Stomach (tissue), 9 donors: ENCODE results near the gene CSF3. TPM values are rescaled to one million over a fixed set of nuclear protein-coding genes. Genes with fewer than 3 reads are reported as not detected.
A peak's percentile ranks its signal among the peaks of the same experiment; 100 is the strongest.

Source experiments
- DNase-seq, 2 donors: peaks; one replicate each; pipeline versions ENCODE4 v3.0.0 to v3.0.0-alpha.2; 2013 to 2019
- H3K27ac ChIP-seq, 5 donors: fragments of 200-600 bp in 4 of 5; sonication (generic) in 4 of 5; one replicate each; pipeline ENCODE4 v1.5.1; 2013 to 2019; ENCODE audit warnings: mild to moderate bottlenecking in 1 of 5, moderate library complexity in 1 of 5
- H3K27me3 ChIP-seq, 3 donors: fragments of 200-600 bp; sonication (generic); one replicate each; pipeline ENCODE4 v1.5.1; 2017 to 2019; ENCODE audit warnings: mixed run types in 1 of 3
- H3K36me3 ChIP-seq, 4 donors: fragments of 200-600 bp; sonication (generic); 1 replicate in 3 of 4; 2 replicates in 1 of 4; pipeline ENCODE4 v1.5.1; 2016 to 2019
- H3K4me1 ChIP-seq, 4 donors: fragments of 200-600 bp; sonication (generic); one replicate each; pipeline ENCODE4 v1.5.1; 2016 to 2019
- H3K4me3 ChIP-seq, 4 donors: fragments of 200-600 bp; sonication (generic) in 3 of 4; one replicate each; pipeline ENCODE4 v1.5.1; 2016 to 2019; ENCODE audit warnings: mild to moderate bottlenecking in 1 of 4
- H3K9me3 ChIP-seq, 4 donors: fragments of 200-600 bp; sonication (generic); one replicate each; pipeline ENCODE4 v1.5.1; 2016 to 2019
- CTCF ChIP-seq, 7 experiments: fragments of 450-650 bp in 4 of 7; fragments of 200-600 bp in 3 of 7; sonication (generic) in 3 of 7; IDR thresholded peaks; one replicate each; pipeline ENCODE4 v1.5.1; 2016 to 2019; ENCODE audit warnings: antibody characterized with exemption in 7 of 7, control low read depth in 2 of 7, mild to moderate bottlenecking in 1 of 7
- EP300 ChIP-seq: sonication (generic); formaldehyde crosslinking; IDR thresholded peaks from one replicate; pipeline ENCODE4 v1.6.1; 2017; ENCODE audit warnings: antibody characterized with exemption
- POLR2A ChIP-seq, 4 donors: fragments of 450-650 bp; IDR thresholded peaks; one replicate each; pipeline ENCODE4 v1.6.1; 2016; ENCODE audit warnings: antibody characterized with exemption in 4 of 4, control low read depth in 2 of 4, mild to moderate bottlenecking in 1 of 4, moderate library complexity in 1 of 4
- POLR2AphosphoS5 ChIP-seq, 3 donors: sonication (generic); formaldehyde crosslinking; IDR thresholded peaks; one replicate each; pipeline ENCODE4 v1.6.1; 2016; ENCODE audit warnings: antibody characterized with exemption in 3 of 3
- WGBS, 5 donors: extraction: QIAGEN DNeasy Blood & Tissue Kit in 3 of 5; methylation state at CpG; one replicate each; pipeline versions ENCODE4 v1.1.5 to v1.1.7; 2013 to 2018; 5-methylcytosine and 5-hydroxymethylcytosine counted together
- intact Hi-C: fragments of 100-400 bp; cut with DNase I; formaldehyde crosslinking; loops from one replicate; pipeline ENCODE4 v1.15.1; 2023; ENCODE audit warnings: low total_unique reads
- polyA plus RNA-seq, 3 donors: library from polyadenylated mRNA; stranded (reverse); fragments of 200-250 nt; gene quantifications; one replicate each; pipeline ENCODE4 v1.2.3, GENCODE V29; 2013
- total RNA-seq, 5 donors: library from RNA; depleted of rRNA; stranded (reverse); fragments of >200 nt; gene quantifications; one replicate each; pipeline versions ENCODE4 v1.1.0 to v1.2.3, GENCODE V29; 2014 to 2016
- donor health status: healthy with polysubstance abuse.
- donor health status: Bipolar disorder and iron deficiency.
- donor health status: healthy.

Gene CSF3
- total and polyA plus RNA-seq, 8 donors = 0.55 to 16.2 (median 1.6) TPM; not detected in 2

GRCh38 chr17:40033339-40033738 is 18.1 kb downstream of the CSF3 start:
- 77 to 85% (median 79%) methylated on average over 8 of the region's 8 CpGs for WGBS, 5 donors
- Histone ChIP-seq H3K4me3 (no peak overlapping the region), H3K9me3 (no peaks in the 10 kb centered on the region), H3K27me3 (no peaks in the 10 kb centered on the region), H3K4me1 (peaks cover 11 to 32% (median 23%) of the 10 kb centered on the region in 4 donors), H3K27ac (peak overlapping the region in 3 of 5 donors; percentile 51 to 79 (median 73)), H3K36me3 (peaks cover 56 to 81% (median 78%) of the 10 kb centered on the region in 4 donors)
- TF ChIP-seq POLR2AphosphoS5 (IDR thresholded peaks at IDR 0.05) = no peak
- TF ChIP-seq CTCF (IDR thresholded peaks at IDR 0.05) = no peak
- no peak for TF ChIP-seq EP300
- TF ChIP-seq POLR2A (IDR thresholded peaks at IDR 0.05) = no peak
- no peak for DNase-seq
- intact Hi-C loops = loop anchor here (10.0 kb wide), 1 partner anchor 121 kb away; no protein-coding TSS in a partner anchor

- Histone ChIP-seq H3K9me3 (no peaks in the 10 kb centered on the region), H3K27me3 (no peaks in the 10 kb centered on the region), H3K4me1 (peaks cover 16 to 42% (median 29%) of the 10 kb centered on the region in 4 donors), H3K36me3 (peaks cover 44 to 68% (median 66%) of the 10 kb centered on the region in 4 donors), H3K4me3 (no peak overlapping the region), H3K27ac (peak overlapping the region in 1 of 5 donors; percentile 79)
- intact Hi-C loops = loop anchor here (10.0 kb wide), 1 partner anchor 120 kb away; no protein-coding TSS in a partner anchor
- TF ChIP-seq EP300 (no peak), POLR2A (IDR thresholded peaks at IDR 0.05) (no peak)
- 79 to 86% (median 82%) methylated on average over 4 to 8 of the region's 8 CpGs for WGBS, 5 donors
- no peak for DNase-seq
These were observed 19.4 kb downstream of the CSF3 start for GRCh38 chr17:40034426-40035161.

GRCh38 chr17:40035162-40035559 is 19.9 kb downstream of the CSF3 start:
- H3K27ac ChIP-seq = peak overlapping the region in 1 of 5 donors; percentile 79
- DNase-seq = peak in 1 of 2 donors; percentile 63
- H3K4me3 ChIP-seq = no peak overlapping the region
- H3K9me3 ChIP-seq = no peaks in the 10 kb centered on the region
- WGBS, 5 donors = 33 to 58% (median 45%) methylated on average over 10 to 12 of the region's 12 CpGs
- no peaks in the 10 kb centered on the region for H3K27me3 ChIP-seq
- TF ChIP-seq POLR2AphosphoS5 (IDR thresholded peaks at IDR 0.05) (no peak), CTCF (IDR thresholded peaks at IDR 0.05) (peak in 3 of 7 experiments; percentile 11 to 33 (median 22))
- H3K36me3 ChIP-seq = peaks cover 40 to 62% (median 60%) of the 10 kb centered on the region in 4 donors
- peaks cover 16 to 42% (median 29%) of the 10 kb centered on the region in 4 donors for H3K4me1 ChIP-seq
- intact Hi-C loops = loop anchor here (10.0 kb wide), 1 partner anchor 120 kb away; no protein-coding TSS in a partner anchor

- peaks cover 23 to 42% (median 42%) of the 10 kb centered on the region in 4 donors for H3K36me3 ChIP-seq
- no peaks in the 10 kb centered on the region for H3K9me3 ChIP-seq
- peak; percentile 63 to 92 for DNase-seq
- TF ChIP-seq EP300 (no peak), POLR2AphosphoS5 (IDR thresholded peaks at IDR 0.05) (peak; percentile 43 to 68 (median 68)), POLR2A (IDR thresholded peaks at IDR 0.05) (no peak), CTCF (IDR thresholded peaks at IDR 0.05) (peak in 5 of 7 experiments; percentile 46 to 71 (median 53))
- WGBS, 5 donors = 25 to 31% (median 29%) methylated on average over 11 of the region's 11 CpGs
- H3K4me1 ChIP-seq = peaks cover 0 to 22% (median 13%) of the 10 kb centered on the region in 4 donors
- peak overlapping the region in 4 of 5 donors; percentile 59 to 75 (median 68) for H3K27ac ChIP-seq
- H3K4me3 ChIP-seq = no peak overlapping the region
- intact Hi-C loops = loop anchor here (10.0 kb wide), 1 partner anchor 116 kb away; no protein-coding TSS in a partner anchor
- H3K27me3 ChIP-seq = no peaks in the 10 kb centered on the region
These were observed 23.8 kb downstream of the CSF3 start for GRCh38 chr17:40038882-40039513.
